ENCODE measurements around the gene PSMF1.
"Not testable (repeated sequence)": the region's sequence is repeated elsewhere in the genome, so short reads cannot be mapped to it uniquely, and the experiment has no call there.

Gene PSMF1

GRCh38 chr20:1197801-1198200 lies 79.4 kb downstream of the PSMF1 start:
- DNase-seq, result no peak

- DNase-seq, result no peak
These were observed 80.3 kb downstream of the PSMF1 start for GRCh38 chr20:1198751-1199150.

GRCh38 chr20:1199212-1199873 lies 80.9 kb downstream of the PSMF1 start:
- no peak for DNase-seq

- DNase-seq, result no peak
These were observed 81.6 kb downstream of the PSMF1 start for GRCh38 chr20:1199964-1200363.

- DNase-seq, result no peak
These were observed 84.5 kb downstream of the PSMF1 start, which contains the start of gene C20orf202 for GRCh38 chr20:1202762-1203504. Gene C20orf202, plus strand, starts transcription at chr20:1203454. Its CDS starts 132 bp downstream, at chr20:1203586.

GRCh38 chr20:1203630-1204029 lies 85.2 kb downstream of the PSMF1 start:
- DNase-seq, result no peak

GRCh38 chr20:1204113-1204512 lies 85.7 kb downstream of the PSMF1 start:
- DNase-seq, result no peak

GRCh38 chr20:1204576-1204975 lies 86.2 kb downstream of the PSMF1 start:
- DNase-seq, result no peak

GRCh38 chr20:1205802-1206201 lies 87.4 kb downstream of the PSMF1 start:
- DNase-seq, result no peak

GRCh38 chr20:1206366-1207148 lies 88.2 kb downstream of the PSMF1 start:
- no peak for DNase-seq

GRCh38 chr20:1207293-1207878 lies 89.0 kb downstream of the PSMF1 start:
- no peak for DNase-seq

- DNase-seq, result no peak
These were observed 91.3 kb downstream of the PSMF1 start for GRCh38 chr20:1209447-1210387.

- no peak for DNase-seq
These were observed 92.1 kb downstream of the PSMF1 start for GRCh38 chr20:1210501-1210900.

GRCh38 chr20:1212023-1212422 lies 93.6 kb downstream of the PSMF1 start:
- no peak for DNase-seq

GRCh38 chr20:1212607-1213396 lies 94.4 kb downstream of the PSMF1 start:
- peak; percentile 51 for DNase-seq

GRCh38 chr20:1214838-1215261 lies 96.4 kb downstream of the PSMF1 start:
- no peak for DNase-seq

- DNase-seq, result no peak
These were observed 97.2 kb downstream of the PSMF1 start for GRCh38 chr20:1215386-1216170.

- not testable (repeated sequence) for DNase-seq
These were observed 98.4 kb downstream of the PSMF1 start for GRCh38 chr20:1216527-1217427.

All from NCI-H1092 treated with DMSO at 0.1 percent for 48 hours (cell line).